ENCODE results near the gene FCGBP.

The FCGBP gene

GRCh38 chr19:39946532-39946931, 12.1 kb upstream of the FCGBP start:
- DNase-seq (ENCODE audit: low read depth), result peak; percentile 62

- no peak for DNase-seq (ENCODE audit: low read depth)
Measured at GRCh38 chr19:39943586-39943985, 9.2 kb upstream of the FCGBP start.

GRCh38 chr19:39942366-39942730, 7.9 kb upstream of the FCGBP start:
- DNase-seq (ENCODE audit: low read depth), result no peak

GRCh38 chr19:39941615-39942365, 7.4 kb upstream of the FCGBP start:
- DNase-seq (ENCODE audit: low read depth), result peak; percentile 84

GRCh38 chr19:39941151-39941550, 6.7 kb upstream of the FCGBP start:
- DNase-seq (ENCODE audit: low read depth), result no peak

- no peak for DNase-seq (ENCODE audit: low read depth)
Measured at GRCh38 chr19:39940221-39940833, 5.9 kb upstream of the FCGBP start.

- DNase-seq (ENCODE audit: low read depth), result no peak
Measured at GRCh38 chr19:39939556-39939955, 5.1 kb upstream of the FCGBP start.

GRCh38 chr19:39937787-39938186, 3.4 kb upstream of the FCGBP start:
- no peak for DNase-seq (ENCODE audit: low read depth)

- DNase-seq (ENCODE audit: low read depth), result no peak
Measured at GRCh38 chr19:39937094-39937720, 2.8 kb upstream of the FCGBP start.

GRCh38 chr19:39936622-39937021, 2.2 kb upstream of the FCGBP start:
- DNase-seq (ENCODE audit: low read depth), result no peak

- DNase-seq (ENCODE audit: low read depth), result no peak
Measured at GRCh38 chr19:39936020-39936419, 1.6 kb upstream of the FCGBP start.

- no peak for DNase-seq (ENCODE audit: low read depth)
Measured at GRCh38 chr19:39935364-39935661, 879 bp upstream of the FCGBP start.

GRCh38 chr19:39929750-39930149, 4.7 kb downstream of the FCGBP start:
- no peak for DNase-seq (ENCODE audit: low read depth)

GRCh38 chr19:39928357-39928725, 6.1 kb downstream of the FCGBP start:
- DNase-seq (ENCODE audit: low read depth), result no peak

- no peak for DNase-seq (ENCODE audit: low read depth)
Measured at GRCh38 chr19:39927524-39928356, 6.7 kb downstream of the FCGBP start.

- DNase-seq (ENCODE audit: low read depth), result no peak
Measured at GRCh38 chr19:39927076-39927475, 7.4 kb downstream of the FCGBP start.

GRCh38 chr19:39926170-39926760, 8.2 kb downstream of the FCGBP start:
- DNase-seq (ENCODE audit: low read depth), result no peak

GRCh38 chr19:39924952-39925351, 9.5 kb downstream of the FCGBP start:
- no peak for DNase-seq (ENCODE audit: low read depth)

GRCh38 chr19:39924389-39924788, 10.0 kb downstream of the FCGBP start:
- no peak for DNase-seq (ENCODE audit: low read depth)

GRCh38 chr19:39923862-39924261, 10.6 kb downstream of the FCGBP start:
- no peak for DNase-seq (ENCODE audit: low read depth)

GRCh38 chr19:39919976-39920375, 14.5 kb downstream of the FCGBP start:
- no peak for DNase-seq (ENCODE audit: low read depth)

GRCh38 chr19:39918183-39918651, 16.2 kb downstream of the FCGBP start:
- no peak for DNase-seq (ENCODE audit: low read depth)

Measured in iris pigment epithelial cell (primary cell).